Chondrocyte (in vitro differentiated cells): ENCODE results near the gene MAOB. TPM values are rescaled to one million over a fixed set of nuclear protein-coding genes. Genes with fewer than 3 reads are reported as not detected.

Experiments
- DNase-seq: peaks from one replicate; pipeline ENCODE4 v3.0.0; 2021; ENCODE audit warnings: mixed read lengths, low spot score
- H3K27ac Mint-ChIP-seq: one replicate; pipeline ENCODE4 v1.8.0; 2021; ENCODE audit warnings: mild to moderate bottlenecking, moderate library complexity, mixed read lengths; ENCODE audit not compliant: unreplicated experiment
- H3K27me3 Mint-ChIP-seq: 2 replicates; pipeline ENCODE4 v1.8.0; 2021; ENCODE audit warnings: low read depth, mixed read lengths
- H3K36me3 Mint-ChIP-seq: 2 replicates; pipeline ENCODE4 v1.8.0; 2021; ENCODE audit warnings: low read depth, mixed read lengths
- H3K4me1 Mint-ChIP-seq: 2 replicates; pipeline ENCODE4 v1.8.0; 2021; ENCODE audit warnings: low read depth, mild to moderate bottlenecking, mixed read lengths
- H3K4me3 Mint-ChIP-seq: one replicate; pipeline ENCODE4 v1.8.0; 2021; ENCODE audit warnings: mild to moderate bottlenecking, moderate library complexity, mixed read lengths; ENCODE audit not compliant: unreplicated experiment
- H3K9me3 Mint-ChIP-seq: 2 replicates; pipeline ENCODE4 v1.8.0; 2021; ENCODE audit warnings: low read depth, mixed read lengths
- total RNA-seq: library from RNA; stranded (reverse); gene quantifications from 3 replicates; pipeline ENCODE4 v1.2.1, GENCODE V29; 2021
- TF ChIP-seq, protein P1 (sequence below): fragments of 200-600 bp; sonication (generic); IDR thresholded peaks from 2 replicates; pipeline ENCODE4 v1.5.0; 2021; ENCODE audit warnings: antibody characterized with exemption, mild to moderate bottlenecking, moderate library complexity

MAOB gene
- total RNA-seq, 1 donor from 2014 or later: 3.2 TPM

DNA sequence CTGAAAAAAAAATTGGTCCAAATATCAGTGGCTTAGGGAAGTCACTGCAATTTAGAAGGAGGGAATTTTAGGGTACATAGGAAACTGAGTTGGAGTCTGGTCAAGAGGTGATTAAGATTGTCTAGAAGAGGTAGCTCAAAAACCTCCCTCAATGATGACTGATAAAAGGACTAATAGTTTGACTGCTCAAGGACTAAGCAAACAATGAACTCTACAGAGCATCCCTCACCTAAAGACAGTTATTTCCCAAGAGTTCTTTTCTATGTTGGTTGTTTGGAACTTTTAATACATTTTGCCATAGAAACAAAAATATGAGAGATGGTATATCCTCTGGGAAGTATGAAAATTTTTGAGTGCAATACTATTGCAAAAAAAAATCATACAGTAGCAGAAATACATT, 35.7 kb downstream of the MAOB start:
- no peak overlapping the region for H3K27ac Mint-ChIP-seq
- TF ChIP-seq, protein P1, sequence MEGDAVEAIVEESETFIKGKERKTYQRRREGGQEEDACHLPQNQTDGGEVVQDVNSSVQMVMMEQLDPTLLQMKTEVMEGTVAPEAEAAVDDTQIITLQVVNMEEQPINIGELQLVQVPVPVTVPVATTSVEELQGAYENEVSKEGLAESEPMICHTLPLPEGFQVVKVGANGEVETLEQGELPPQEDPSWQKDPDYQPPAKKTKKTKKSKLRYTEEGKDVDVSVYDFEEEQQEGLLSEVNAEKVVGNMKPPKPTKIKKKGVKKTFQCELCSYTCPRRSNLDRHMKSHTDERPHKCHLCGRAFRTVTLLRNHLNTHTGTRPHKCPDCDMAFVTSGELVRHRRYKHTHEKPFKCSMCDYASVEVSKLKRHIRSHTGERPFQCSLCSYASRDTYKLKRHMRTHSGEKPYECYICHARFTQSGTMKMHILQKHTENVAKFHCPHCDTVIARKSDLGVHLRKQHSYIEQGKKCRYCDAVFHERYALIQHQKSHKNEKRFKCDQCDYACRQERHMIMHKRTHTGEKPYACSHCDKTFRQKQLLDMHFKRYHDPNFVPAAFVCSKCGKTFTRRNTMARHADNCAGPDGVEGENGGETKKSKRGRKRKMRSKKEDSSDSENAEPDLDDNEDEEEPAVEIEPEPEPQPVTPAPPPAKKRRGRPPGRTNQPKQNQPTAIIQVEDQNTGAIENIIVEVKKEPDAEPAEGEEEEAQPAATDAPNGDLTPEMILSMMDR: no peak
- no peak overlapping the region for H3K4me3 Mint-ChIP-seq
- no peaks in the 10 kb centered on the region for H3K27me3 Mint-ChIP-seq
- no peaks in the 10 kb centered on the region for H3K36me3 Mint-ChIP-seq
- DNase-seq: no peak
- peaks cover 8% of the 10 kb centered on the region for H3K9me3 Mint-ChIP-seq
- H3K4me1 Mint-ChIP-seq: no peaks in the 10 kb centered on the region

DNA sequence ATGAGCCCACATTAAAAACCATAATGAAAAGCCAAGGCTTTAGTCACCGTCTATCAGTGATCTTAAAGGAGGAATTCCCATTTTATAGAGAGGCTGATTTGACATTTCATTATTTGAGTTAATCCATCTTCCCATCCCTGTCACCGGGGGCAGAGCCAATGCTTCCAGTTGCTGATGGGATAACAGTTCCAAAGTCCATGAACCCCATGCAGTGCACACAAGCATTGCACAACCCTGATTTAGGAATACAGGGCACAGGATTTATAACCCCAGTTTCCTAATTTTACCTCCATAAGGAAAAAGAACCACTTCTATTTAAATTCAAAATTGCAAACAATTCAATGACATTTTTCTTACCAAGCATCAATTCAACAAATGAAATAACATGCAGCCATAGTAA, 36.5 kb downstream of the MAOB start:
- H3K36me3 Mint-ChIP-seq: no peaks in the 10 kb centered on the region
- no peak for DNase-seq
- TF ChIP-seq, protein P1: no peak
- no peaks in the 10 kb centered on the region for H3K27me3 Mint-ChIP-seq
- H3K27ac Mint-ChIP-seq: no peak overlapping the region
- no peaks in the 10 kb centered on the region for H3K4me1 Mint-ChIP-seq
- H3K9me3 Mint-ChIP-seq: peaks cover 11% of the 10 kb centered on the region
- no peak overlapping the region for H3K4me3 Mint-ChIP-seq

DNA sequence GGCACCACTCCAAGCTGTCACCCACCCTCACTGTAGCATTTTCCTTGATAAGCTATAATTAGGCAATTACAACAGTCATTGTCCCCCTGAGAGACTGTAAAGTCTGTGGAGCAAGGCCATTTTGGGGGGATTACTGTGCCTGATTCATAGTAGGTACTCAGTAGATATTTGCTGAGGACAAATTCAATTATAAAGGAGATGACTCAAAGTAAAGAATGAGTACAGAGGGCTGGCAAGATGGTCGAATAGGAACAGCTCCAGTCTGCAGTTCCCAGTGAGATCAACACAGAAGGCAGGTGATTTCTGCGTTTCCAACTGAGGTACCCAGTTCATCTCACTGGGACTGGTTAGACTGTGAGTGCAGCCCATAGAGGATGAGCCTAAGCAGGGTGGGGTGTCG, 42.0 kb downstream of the MAOB start:
- Mint-ChIP-seq H3K4me3 (no peak overlapping the region), H3K9me3 (peaks cover 11% of the 10 kb centered on the region), H3K27ac (no peak overlapping the region), H3K27me3 (no peaks in the 10 kb centered on the region), H3K36me3 (no peaks in the 10 kb centered on the region), H3K4me1 (no peaks in the 10 kb centered on the region)
- TF ChIP-seq, protein P1: no peak
- no peak for DNase-seq

DNA sequence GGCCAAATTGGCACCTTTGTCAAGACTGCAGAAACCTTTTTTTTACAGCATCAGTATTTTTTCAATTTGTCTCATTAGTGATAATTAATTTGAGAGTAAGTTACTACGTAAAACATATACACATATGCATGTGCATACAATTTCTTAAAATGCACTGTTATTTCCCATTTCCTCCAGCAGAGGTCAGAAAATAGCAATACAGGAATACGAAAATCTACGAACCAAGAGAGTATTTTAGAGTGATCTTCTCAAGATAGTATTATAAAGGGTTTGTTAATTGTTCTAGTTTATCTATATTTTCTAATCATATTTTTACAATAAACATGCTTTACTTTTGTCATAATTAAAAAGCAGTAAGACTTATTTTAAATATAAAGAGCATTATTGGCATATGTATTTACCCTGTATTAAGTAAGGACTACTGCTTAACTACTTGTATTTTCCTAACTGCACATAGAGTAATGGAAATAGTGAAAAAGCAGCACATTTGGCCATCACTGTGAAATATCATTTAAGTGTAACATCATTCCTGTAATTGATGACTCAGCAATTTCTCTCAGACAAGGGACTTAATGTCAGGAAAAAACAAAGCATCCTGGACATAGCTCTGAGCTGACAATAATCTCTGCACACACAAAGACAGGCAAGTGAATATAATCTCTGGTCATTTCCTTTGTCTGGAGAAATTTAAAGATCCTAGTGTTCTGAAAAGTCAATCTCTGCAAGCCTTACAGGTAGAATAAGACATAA, 45.6 kb downstream of the MAOB start:
- TF ChIP-seq, protein P1: peak; percentile 86
- H3K4me3 Mint-ChIP-seq: no peak overlapping the region
- no peak overlapping the region for H3K27ac Mint-ChIP-seq
- H3K9me3 Mint-ChIP-seq: peaks cover 4% of the 10 kb centered on the region
- no peaks in the 10 kb centered on the region for H3K36me3 Mint-ChIP-seq
- no peak for DNase-seq
- no peaks in the 10 kb centered on the region for H3K4me1 Mint-ChIP-seq
- peaks cover 4% of the 10 kb centered on the region for H3K27me3 Mint-ChIP-seq

DNA sequence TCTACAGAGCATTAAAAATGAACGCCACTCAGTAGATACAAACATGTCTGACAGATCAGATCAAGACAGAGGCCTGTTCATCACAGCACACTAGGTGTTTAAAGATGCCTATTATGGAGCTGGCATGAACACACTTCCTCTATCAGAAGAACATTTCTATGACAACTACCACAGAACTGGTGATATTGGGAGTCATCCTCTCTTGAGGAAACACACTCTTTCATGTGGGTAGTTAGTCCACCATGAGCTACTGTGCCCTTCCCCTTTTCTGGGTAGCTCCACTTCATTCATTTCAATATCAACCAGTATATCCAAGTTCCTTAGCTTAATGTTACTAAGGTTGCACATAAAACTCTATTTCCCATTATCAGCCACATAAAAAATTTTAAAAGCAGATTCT, 46.7 kb downstream of the MAOB start:
- TF ChIP-seq, protein P1: no peak
- no peak overlapping the region for H3K27ac Mint-ChIP-seq
- no peaks in the 10 kb centered on the region for H3K9me3 Mint-ChIP-seq
- no peaks in the 10 kb centered on the region for H3K4me1 Mint-ChIP-seq
- H3K27me3 Mint-ChIP-seq: peaks cover 6% of the 10 kb centered on the region
- no peak overlapping the region for H3K4me3 Mint-ChIP-seq
- no peaks in the 10 kb centered on the region for H3K36me3 Mint-ChIP-seq
- DNase-seq: no peak
